Measurements from ENCODE around the gene CCBE1. TPM values are rescaled to one million over a fixed set of nuclear protein-coding genes. Genes with fewer than 3 reads are reported as not detected.

Gene CCBE1
- polyA plus RNA-seq, 3 donors = 33.4 to 39.4 (median 34.8) TPM

DNA sequence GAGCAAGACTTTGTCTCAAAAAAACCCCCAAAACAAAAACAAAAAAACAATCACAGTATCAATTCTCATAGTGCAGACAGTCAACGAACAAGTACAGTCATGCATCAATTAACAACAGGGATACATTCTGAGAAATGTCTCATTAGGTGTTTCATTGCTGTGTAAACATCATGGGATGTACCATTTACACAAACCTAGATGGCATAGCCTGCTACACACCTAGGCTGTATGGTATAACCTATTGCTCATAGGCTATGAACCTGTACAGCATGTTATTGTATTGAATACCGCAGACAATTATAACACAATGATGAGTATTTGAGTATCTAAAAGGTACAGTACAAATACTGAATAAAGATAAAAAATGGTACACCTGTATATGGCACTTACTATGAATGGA, 270.4 kb downstream of the CCBE1 start:
- DNase-seq (ENCODE audit: low read depth in 3 of 3, low spot score in 2 of 3) = no peak

DNA sequence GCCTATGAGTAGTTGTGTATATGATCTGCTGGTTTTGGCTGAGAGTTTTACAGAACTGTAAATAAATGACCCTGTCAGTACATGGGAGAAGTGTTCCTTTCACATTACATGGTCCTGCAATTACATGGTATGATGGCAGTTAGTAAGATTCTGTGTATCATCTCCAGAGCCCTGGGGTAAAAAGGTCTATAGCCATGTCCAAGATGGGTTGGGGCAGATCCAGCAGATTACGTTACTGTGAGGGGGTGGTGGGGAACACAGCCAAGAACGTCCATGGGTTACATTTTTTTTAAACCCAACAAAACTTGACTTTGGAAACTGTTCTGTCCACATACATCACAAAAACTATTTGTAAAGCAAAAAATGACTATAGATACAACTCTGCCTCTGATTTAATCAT, 274.0 kb downstream of the CCBE1 start:
- no peak for DNase-seq (ENCODE audit: low read depth in 3 of 3, low spot score in 2 of 3)

DNA sequence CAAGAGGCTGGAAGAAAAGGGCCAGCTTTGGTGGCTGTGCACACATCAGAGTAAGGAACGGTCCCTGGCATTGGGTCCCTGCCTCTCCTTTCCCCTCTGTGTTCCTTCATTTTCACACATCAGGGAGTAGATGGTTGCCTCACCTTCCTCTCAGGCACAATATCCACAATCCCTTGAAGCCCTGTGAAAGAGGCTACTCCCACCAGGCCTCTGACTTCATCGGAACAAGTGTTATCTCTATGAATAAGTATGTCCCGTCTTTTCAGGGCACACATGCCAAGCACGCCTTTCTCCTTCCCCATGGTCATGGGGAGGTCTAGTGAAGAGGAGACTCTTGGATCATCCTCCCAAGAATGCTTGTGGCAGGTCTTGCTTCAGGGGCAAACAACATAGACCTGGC, 277.0 kb downstream of the CCBE1 start:
- DNase-seq (ENCODE audit: low read depth in 3 of 3, low spot score in 2 of 3) = no peak

DNA sequence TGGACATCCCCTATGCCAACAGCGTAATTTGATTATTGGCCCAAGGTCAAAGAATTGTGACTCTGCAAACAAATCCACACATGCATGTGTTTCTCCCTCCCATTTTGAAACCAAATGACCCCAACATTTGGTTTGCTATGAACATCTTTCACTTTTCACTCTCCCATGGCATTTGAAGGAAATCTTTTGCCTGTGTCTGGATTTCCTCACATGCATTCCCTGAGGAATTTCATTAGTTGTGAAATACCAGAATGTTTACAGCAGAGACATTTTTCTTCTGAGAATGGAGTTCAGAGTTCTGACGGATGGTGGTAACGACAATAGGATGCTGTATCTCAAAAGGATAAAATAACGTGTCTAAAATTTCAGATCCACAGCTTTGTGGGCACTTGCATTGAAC, 277.8 kb downstream of the CCBE1 start:
- no peak for DNase-seq (ENCODE audit: low read depth in 3 of 3, low spot score in 2 of 3)

DNA sequence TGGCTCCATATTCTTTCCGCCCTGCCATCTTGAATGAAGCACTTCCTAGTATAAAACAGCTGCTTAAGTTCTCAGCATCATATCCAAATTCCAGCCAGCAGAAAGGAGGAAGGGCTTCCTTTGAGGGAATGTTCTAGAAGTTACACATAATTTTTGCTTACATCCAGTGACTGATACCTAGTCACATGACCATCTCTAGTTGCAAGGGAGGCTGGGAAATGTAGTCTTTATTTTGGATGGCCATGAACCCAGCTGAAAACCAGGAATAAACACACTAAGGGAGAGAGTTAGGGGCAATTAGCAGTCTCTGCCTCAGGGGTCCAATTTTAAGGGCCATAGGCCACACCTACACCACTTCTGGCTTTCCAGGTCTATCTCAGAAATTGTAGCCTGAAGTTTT, 280.4 kb downstream of the CCBE1 start:
- no peak for DNase-seq (ENCODE audit: low read depth in 3 of 3, low spot score in 2 of 3)

DNA sequence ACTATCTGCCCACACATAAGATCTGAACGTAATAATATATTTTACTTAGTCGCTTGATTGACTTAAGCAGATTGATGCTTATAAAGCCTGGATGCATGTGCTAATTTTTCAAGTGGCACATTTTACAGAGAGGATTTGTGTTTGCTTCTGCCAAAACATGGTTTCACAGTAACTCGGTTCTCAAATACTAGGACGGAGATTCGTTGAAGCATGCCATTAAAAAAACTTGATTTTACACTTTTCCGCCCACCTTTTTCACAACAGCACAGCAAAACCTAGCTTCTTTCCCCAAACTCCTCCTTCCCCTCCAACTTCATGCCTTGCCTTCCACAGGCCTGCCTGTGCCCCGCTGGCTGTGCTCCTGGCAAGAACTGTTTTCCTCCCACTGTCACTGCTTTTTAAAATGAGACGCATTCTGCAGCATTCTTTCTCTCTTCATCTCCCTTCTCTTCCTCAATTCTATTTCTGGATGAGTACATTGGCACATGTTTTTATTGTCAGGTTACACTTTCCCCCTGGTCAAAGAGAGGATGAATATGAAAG, 283.0 kb downstream of the CCBE1 start:
- DNase-seq (ENCODE audit: low read depth in 3 of 3, low spot score in 2 of 3) = no peak

DNA sequence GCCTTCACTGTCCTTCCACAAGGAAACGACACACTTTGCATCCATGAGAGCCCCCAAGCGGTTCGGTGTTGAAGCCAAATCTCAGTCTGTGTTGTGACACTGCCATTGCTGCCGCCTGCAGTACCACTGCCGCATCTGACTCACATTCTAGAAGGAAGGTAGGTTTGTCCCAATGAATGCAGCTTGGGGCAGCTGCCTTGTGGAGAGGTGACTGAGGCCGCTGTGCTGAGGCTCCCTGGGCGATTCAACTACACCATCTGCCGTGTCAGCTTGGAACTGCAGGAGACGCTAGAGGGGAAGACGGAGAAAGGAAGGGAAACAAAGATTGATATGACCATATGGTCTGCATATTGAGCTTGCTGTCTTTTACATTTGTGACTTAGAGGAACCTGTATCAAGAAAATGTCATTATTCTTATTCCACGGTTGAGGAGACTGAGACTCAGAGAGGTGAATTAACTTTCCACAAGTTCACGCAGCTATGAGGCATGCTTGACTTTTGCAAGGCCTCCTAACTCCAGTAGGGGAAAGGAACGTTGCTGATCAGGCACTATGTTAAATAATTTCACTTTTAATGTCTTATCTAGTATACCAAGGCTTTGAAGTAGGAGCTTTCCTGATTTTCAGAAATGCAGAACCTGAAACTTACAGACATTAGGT, 294.7 kb downstream of the CCBE1 start:
- peak; percentile 38 to 63 (median 60) for DNase-seq (ENCODE audit: low read depth in 3 of 3, low spot score in 2 of 3)

DNA sequence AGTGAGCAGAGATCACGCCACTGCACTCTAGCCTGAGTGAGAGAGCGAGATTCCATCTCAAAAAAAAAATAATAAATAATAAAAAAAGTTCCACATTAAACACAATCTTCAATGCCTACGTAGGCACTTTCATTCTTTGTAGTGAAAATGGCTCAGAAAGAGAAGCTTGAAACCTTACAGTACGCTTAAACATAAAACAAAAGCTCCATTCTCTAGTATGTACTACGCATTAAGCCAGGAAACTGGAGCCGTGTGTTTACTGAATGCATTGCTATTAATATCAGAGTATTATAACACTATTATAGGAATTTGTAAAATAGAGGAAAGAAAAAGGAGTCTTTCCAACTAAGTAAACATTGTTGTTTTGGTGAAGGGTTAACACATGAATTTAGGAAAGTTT, 296.8 kb downstream of the CCBE1 start:
- no peak for DNase-seq (ENCODE audit: low read depth in 3 of 3, low spot score in 2 of 3)

DNA sequence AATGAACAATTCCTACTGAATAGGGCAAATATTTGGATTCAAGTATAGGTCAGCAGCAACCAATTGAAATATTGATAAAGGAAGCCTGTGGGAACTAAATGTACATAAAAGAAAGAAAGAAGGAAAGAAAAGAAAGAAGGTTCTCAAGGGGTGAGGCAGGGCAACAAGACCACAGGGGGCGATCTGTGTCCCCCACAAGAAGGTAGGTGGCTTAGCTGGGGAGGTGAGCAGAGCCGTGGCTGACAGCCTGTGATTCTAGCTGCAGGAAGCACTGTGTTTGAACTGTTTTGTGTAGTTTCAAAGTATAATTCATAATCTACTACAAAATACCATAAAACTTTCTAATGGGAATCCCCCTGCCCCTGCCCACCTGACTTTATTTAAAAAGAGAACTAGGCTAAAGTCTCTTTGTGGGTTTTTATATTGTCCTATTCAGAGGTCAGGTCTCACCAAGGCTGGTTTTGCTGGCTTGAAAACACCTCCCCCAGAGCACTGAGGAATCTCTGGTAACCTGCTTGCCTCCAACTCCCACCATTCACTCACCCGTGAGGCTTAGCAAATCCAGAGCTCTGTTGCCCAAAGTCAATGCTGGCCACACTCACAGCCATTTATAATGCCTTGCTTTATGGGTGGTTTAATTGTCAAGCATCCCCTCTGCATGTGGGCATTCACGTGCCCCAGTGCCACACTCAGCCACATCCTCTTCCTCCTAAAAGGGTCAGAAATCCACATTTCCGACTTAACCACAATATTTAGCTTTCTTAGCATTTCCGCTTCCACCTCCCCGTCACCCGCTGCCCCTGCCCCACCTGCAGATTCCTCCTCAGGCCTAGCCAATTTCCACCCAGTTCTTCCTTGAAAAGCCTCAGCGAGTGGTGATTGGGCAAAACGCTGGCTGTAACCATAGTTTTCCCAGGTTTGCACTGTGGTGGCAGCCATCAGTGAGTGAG, 301.7 kb downstream of the CCBE1 start:
- DNase-seq (ENCODE audit: low read depth in 3 of 3, low spot score in 2 of 3) = no peak

DNA sequence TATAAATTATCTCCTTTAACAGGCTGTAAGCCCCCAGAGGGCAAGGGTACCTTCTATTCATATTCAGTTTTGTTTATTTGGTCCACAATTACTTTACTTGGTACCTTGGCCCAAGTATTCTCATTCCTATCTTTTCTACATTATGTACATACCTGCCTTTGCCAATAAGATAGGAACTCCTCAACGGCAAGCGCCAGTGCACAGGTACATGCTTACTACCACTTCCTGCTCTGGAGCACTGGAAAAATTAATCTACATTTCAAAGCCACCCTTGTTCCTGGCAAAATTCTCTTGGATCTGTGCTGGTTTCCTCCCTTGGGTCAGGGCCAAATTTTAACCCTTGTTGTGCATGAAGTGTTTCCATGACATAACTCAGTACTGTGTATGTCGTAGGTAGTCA, 303.8 kb downstream of the CCBE1 start:
- DNase-seq (ENCODE audit: low read depth in 3 of 3, low spot score in 2 of 3) = no peak

DNA sequence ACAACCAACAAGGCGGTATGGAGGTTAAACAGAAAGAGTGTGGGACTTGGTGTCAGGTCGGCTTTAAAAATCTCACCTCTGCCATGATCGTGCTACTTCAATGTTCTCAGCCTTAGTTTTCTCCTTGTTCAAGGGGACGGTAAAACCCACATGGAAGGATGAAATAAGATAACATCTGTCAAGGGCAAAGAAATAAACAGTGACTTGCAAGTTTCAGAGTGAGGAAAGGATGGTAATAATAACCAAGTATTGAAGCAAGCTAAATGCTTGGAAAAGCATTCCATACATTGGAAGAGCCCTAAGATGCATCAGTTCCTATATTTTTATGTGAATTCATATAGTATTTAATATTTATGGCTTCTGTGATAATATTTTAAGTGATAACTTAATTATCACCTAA, 308.4 kb downstream of the CCBE1 start:
- no peak for DNase-seq (ENCODE audit: low read depth in 3 of 3, low spot score in 2 of 3)

DNA sequence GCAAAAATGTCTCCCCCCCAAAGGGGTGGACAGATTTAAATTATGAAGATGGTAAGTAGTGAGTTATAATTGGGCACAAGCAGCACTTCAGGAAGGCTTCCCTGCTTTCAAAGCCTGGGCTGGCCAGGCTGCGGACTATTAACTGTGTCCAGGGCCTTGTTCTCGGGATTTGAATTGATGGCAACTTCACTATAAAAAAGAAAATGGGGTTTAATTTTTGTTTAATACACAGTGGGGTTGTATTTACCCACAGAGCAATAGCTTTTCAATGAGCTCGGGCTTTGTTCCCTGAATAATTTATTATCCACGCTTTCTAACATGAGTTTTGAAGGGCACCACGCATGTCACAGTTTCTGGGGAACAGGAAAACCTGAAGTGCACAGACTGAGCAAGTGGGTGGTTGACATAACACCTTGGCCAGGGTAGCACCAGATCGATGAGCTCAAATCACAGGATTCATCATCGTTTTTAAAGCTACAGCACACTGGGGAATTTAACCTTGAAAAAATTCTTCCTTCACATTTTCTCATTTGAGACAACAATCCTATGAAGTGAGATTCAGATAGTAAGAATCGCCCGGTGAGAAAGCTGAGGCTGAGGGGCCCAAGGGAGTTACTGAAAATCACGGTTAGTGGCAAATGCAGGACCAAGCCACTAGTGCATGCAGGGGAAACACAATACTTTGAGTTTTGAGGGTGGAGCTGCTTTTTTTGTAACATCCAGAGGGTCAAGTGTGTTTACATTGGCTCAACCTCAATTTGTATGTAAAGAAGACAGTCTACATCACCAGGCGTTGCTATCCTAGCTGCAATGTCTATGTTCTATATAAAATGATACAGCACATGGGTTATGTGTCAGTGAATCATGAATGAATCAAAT, 309.3 kb downstream of the CCBE1 start:
- DNase-seq (ENCODE audit: low read depth in 3 of 3, low spot score in 2 of 3) = no peak

DNA sequence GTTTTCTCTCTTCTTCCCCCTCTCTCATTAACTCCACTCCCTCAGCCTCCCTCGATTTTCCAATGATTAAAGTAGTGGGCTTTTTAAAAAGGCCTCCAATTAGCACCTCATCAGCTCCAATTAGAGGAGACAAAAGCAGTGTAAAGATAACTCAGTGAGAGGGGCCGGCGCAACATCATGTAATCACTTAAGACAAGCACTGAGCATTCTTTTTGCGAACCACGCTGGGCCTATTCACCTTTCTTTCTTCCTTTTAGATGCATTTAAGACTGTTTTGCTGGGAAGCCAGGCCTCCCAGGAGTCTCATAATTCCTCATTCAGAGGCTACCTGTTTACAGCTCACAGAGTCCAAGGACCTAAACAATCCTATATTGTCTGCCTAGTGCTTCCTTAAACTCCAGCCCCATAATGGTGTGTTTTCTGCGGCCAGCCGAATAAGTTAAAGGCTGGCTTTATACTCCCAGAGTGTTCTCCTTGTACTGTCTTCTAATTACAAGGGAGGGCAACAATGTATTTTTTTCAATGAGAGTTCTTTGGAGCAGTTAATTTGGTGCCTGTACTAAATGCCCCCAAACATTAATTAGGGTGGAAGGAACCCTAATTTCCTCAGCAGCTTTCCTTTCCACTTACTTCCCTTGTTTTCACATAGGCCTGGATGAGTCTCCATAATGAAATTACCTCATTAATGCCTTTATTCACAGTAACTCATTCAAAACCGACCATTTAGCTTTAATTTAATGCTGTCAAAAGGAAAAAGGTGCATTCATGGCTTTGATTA, 310.1 kb downstream of the CCBE1 start:
- no peak for DNase-seq (ENCODE audit: low read depth in 3 of 3, low spot score in 2 of 3)

DNA sequence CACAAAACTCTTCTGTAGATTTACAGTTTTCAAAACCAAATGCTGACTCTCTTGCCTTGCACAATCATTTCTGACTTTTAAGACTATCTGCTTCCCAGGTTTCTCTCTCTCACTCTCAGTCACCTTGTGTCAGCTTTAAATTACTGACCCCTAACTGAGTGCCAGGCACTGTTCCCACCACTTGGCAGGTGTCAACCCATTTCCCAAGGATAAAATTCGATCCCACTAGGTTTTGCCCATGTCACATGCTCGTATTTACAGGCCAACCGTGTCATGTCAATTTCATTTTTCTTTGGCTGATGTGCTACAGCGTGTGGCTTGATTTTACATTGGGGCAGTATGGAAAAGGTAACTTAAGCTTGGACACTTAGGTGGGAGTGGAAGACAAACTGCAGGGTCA, 312.0 kb downstream of the CCBE1 start:
- DNase-seq (ENCODE audit: low read depth in 3 of 3, low spot score in 2 of 3) = no peak

DNA sequence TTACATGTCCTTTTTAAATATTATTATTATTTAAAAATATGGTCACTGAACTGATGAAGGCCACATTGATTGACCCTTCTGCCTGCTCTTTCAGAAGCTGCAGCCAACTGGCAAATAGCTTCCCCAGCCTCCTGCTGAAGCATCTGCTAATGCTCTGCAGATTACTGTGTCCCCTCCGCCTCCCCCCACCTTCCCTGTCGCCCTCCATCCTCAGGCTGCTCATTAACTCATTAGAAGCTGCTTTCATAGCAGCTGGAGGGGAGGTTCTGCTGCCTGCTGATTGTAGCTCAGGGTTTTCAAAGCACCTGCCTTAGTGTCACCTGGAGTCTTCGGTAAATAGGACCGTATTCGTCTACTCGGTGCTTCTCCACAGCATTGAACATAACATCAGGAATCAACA, 313.4 kb downstream of the CCBE1 start:
- DNase-seq (ENCODE audit: low read depth in 3 of 3, low spot score in 2 of 3) = no peak

DNA sequence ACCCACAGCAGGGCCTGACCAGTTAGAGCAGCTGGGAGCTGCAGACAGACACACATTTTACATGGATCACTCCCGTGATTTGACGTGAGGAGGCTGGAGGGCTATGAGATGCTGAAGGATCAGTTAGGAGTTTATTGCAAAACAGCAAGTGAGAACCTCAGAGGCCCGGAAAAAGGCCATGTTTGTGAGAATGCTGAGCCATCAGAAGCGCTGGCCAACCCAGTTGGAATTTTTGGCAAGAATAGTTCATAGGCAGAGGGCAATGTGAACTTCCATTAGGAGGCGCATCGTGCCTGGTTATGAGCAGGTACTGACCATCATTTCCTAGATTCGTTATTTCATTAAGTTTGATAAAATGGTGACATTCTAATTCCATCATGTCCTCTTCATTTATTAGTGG, 314.8 kb downstream of the CCBE1 start:
- no peak for DNase-seq (ENCODE audit: low read depth in 3 of 3, low spot score in 2 of 3)

DNA sequence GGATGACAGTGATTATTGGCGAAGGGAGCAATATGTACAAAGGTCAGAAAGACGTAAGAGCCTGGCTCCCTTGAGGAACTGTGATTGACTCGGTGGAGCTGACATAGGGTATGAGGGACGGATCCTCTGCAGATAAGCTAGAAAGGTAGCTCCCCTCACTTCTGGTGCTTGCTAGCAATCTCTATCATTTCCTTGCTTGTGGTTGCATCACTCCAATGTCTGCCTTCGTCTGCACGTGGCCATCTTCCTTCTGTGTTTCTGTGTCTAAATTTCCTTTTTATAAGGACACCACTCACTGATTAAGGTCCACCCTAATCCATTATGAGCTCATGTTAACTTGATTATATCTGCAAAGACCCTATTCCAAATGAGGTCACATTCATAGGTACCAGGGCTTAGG, 315.3 kb downstream of the CCBE1 start:
- DNase-seq (ENCODE audit: low read depth in 3 of 3, low spot score in 2 of 3) = no peak

Data from right renal cortex interstitium (tissue), 3 donors.